Activated CD4-positive, CD25-positive, alpha-beta regulatory T cell treated with anti-CD3 and anti-CD28 coated beads, Interleukin-2, amount 50 U/mL, for 24 hours (primary cell): ENCODE measurements around the gene NUDT8.
A peak's percentile ranks its signal among the peaks of the same experiment; 100 is the strongest.
"Not testable (repeated sequence)": the region's sequence is repeated elsewhere in the genome, so short reads cannot be mapped to it uniquely, and the experiment has no call there.

Source experiments
- ATAC-seq, 2 donors: fragments of 150-1000 bp; cut with Tn5 transposase; one replicate each; pipeline ENCODE4 v1.10.0; 2021; ENCODE audit warnings: mild to moderate bottlenecking in 1 of 2, moderate library complexity in 1 of 2

NUDT8 gene

DNA sequence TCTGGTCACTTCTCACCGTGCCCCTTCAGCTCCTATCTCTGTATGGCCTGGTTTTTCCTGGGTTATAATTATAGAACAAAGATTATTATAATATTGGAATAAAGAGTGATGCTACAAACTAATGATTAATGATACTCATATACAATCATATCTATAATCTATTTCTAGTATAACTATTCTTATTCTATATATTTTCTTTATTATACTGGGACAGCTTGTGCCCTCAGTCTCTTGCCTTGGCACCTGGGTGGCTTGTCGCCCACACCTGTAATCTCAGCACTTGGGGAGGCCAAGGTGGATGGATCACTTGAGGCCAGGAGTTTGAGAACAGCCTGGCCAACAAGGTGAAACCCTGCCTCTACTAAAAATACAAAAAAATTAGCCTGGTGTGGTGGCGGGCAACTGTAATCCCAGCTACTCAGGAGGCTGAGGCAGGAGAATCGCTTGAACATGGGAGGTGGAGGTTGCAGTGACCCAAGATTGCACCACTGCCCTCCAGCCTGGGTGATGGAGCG is 30.0 kb upstream of the NUDT8 start:
- not testable (repeated sequence) for ATAC-seq

DNA sequence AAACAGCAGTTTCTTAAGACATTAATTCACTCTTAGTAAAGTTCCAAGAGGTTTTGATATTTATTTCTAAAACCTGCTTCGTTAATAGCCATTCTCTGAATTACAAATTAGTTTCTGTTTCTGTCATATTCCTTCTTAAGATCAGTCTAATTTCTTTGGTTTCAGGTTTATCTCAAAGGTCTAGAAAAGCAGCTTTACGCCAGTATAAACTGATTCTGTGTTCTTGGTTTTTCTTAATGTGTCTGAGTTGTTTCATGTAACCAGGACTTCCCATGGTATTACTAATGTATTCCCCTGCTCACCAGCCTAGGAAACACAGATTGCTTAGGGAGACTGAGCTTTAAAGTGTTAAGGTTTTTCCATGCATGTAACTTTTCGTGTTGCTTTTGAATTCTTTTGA is 27.6 kb upstream of the NUDT8 start:
- peak; percentile 68 to 78 for ATAC-seq

DNA sequence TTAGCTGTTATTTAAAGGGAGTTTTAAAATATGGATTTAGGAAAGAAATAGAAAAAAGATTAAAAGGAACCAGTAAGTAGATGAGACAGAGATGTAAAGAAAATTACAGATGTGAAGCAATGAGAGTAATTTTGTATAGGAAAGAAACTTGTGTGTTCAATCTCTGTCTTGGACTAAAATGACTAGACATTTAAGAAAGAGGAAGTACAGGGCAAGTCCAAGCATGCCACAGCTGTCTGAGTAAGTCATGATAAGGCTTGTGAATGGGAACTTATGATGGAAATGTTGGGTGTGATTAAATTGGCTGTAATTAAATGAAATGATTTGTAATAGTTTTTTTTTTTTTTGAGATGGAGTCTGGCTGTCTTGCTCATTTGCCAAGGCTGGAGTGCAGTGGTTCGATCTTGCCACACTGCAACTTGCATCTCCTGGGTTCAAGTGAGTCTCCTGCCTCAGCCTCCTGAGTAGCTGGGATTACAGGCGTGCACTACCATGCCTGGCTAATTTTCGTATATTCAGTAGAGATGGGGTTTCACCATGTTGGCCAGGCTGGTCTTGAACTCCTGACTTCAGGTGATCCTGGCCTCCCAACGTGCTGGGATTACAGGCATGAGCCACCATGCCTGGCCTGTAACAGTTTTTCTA is 26.7 kb upstream of the NUDT8 start:
- peak in 1 of 2 donors; percentile 39 for ATAC-seq

DNA sequence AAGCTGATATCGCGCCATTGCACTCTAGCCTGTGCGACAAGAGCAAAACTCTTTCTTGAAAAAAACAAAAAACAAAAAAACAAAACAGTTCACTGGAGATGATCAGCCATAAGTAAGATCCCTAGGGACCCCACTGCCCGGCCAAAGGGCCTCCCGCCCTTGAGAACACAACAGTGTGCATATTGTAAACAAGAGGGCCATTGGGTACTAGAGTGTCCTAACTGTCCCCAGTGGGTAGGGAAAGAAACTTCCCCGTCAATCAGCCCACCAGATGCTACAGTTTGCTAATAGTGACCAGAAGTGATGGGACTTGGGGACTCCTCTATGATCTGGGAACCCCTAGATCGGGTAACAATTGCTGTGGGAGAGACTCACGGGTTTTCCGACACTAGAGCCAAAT is 24.5 kb upstream of the NUDT8 start:
- no peak for ATAC-seq

DNA sequence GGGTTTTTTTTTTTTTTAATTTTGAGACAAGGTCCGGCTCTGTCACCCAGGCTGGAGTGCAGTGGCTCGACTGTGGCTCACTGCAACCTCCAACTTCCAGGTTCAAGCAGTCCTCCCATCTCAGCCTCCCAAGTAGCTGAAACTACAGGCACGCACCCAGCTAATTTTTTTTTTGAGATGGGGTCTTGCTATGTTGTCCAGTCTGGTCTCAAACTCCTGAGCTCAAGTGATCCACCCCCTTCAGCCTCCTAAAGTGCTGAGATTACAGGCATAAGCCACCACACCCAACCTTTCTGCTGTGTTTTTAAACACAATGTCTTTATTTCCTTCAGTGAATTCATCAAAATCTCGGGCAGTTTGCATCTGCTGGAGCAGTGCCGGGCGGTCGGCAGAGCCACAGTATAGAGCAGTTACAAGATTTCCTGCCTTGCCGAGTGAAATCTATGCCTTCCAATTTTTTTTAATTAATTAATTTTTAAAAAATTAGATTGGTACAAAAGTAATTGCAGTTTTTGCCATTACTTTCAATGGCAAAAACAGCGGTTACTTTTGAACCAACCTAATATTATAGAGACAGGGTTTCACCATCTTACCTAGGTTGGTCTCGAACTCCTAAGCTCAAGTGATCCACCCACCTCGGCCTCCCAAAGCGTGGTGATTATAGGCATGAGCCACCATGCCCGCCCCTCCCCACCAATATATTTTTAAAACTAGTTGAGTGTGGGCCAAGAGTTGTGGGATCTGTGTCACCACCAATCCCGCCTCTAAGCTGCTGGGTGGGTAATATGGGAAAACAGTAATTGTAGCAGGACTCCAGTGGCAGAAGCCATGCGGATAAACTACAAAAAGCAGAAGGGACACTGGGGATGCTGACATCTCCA is 23.5 kb upstream of the NUDT8 start:
- ATAC-seq = no peak

DNA sequence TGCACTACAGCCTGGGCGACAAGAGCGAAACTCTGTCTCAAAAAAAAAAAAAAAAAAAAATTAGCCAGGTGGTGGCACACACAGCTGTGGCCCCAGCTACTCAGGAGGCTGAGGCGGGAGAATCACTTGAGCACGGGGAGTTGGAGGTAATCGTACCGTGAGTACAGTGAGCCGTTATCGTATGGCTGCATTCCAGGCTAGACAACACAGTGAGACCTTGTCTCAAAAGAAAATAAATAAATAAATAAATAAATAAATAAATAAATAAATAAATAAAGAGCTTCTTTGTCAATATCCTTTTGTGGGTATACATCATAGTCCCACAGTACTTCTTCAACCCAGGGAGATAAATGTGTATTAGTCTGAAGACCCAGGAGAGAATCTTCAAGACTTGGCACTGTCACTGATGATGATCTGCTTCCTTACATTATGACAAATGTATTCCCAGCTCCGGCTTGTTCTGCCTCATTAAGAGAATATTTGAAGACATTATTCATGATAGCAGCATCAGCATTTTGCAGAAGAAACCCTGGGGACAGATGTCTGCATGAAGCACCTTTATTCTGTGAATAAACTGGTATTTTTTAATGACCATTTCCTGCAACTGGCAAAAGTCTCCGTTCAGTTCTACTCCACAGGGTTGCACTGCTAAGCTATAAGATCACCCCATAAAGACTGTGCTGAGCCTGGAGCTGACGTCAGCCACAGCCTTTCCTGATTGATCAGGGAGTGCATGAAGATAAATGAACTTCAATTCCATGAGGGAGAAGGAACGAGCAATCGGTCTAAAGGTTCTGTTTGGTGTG is 22.4 kb upstream of the NUDT8 start:
- ATAC-seq = no peak

DNA sequence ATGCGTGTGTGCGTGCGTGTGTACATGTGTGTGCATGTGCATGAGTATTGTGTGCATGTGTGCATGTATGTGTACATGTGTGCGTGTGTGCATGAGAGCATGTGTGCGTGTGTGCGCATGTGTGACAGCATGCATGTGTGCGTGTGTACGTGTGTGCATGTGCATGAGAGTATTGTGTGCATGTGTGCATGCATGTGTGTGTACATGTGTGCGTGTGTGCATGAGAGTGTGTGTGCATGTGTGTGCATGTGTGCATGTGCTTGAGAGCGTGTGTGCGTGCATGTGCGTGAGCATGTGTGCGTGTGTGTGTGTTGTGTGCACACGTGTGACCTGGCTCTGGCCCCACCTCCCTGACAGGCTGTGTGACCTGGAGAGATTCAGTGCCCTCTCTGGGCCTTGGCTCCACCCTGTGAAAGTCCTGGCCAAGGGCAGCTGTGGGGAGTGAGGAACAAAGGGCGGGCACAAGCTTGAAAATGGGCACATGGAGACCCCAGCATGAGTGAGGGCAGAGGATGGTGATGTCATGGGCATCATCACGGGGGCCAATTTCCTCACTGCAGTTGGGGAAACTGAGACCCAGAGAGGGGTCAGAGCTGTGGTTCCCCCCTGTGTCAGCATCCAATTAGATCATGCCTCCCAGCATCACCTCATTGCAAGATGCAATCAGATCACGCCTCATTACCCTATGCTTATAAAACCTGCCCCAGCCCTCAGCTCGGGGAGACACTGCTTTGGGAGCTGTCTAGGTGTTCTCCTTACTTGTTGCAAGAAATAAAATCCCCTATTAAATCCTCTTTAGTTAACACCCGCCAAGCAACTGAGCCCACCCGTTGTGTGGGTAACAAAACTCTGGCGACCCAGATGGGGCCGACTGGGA is 20.1 kb upstream of the NUDT8 start:
- ATAC-seq = peak in 1 of 2 donors; percentile 6

DNA sequence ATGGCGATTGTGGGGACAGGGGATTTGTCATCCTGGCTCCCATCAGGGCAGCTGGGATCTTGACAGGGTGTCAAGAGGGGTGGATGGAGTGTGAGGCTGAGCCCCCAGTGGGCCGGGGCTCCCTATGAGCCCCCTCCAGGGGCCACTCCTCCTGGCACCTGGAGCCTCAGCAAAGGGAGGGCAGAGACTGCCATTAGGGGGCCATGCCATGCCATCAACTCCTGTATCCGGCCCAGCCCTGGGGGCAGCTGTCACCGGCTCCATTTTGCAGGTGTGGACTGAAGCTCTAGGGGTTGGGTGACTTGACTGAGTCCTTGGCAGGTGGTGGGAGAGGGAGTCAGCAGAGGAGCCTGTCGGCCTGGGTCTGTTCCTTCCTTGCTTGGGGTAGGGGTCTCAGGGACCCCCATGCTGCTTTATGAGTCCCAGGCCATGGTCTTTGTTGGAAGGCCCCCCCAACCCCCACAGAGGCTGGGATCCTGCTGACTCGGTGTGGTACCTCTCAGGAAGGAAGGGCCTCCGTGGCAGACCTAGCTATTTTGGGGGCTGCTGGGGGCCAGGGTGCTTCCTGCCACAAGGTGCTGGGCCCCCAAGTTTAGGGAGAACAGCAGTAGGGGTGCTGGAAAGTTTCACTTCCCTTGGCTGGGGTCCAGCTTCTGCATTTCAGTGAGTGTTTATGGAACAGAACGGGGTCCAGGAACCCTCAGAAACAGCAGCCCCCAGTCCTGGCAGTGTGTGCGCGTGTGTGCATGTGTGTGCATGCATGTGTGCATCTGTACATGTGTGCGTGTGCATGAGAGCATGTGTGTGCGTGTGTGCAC is 19.3 kb upstream of the NUDT8 start:
- no peak for ATAC-seq

DNA sequence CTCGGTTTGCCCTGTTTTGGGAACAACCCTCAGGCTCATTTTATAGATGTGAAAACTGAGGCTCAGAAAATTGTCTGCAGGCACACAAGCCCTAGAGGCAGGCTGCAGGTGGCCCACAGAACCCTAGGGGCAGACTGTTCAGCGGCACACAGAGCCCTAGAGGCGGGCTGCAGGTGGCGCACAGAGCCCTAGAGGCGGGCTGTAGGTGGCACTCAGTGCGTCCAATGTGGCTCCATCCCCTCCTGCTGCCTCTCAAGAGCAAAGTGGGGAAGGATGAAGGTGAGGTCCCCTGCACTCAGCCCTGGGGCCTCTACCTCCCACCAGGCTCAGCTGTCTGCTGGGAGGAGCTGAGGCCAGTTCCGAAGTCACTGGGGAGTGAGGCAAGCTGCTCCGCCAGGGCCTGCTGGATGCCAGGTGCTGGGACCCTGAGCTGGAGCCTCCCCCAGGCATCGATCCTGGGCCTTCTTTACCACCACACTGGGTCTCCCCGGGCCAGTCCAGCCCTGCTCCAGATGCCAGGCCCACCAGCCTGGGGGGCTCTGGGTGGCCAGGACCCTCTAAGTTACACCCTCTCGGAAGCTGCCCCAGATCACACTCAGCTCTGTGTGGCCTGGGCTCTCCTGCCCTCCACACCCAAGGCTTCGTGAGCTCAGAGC is 18.5 kb upstream of the NUDT8 start:
- peak; percentile 75 to 86 for ATAC-seq

DNA sequence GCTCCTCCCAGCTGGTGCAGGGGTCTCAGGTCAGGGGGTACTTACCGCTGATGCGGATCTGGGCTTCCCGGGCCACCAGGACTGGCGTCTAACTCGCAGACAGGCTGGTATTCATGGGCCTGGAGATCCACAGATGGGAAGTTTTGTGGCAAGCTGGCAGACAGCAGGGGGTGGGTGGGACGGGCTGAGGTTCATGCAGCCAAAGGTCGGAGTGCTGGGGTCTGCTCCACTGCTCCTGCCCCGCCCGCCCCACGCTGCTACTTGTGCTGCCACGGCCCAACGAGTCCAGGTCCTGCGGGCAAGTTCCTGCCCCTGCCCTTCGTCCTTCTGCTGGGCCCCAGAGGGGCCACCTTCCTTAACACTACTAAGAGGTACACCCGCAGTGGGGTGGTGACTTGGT is 17.7 kb upstream of the NUDT8 start:
- no peak for ATAC-seq

DNA sequence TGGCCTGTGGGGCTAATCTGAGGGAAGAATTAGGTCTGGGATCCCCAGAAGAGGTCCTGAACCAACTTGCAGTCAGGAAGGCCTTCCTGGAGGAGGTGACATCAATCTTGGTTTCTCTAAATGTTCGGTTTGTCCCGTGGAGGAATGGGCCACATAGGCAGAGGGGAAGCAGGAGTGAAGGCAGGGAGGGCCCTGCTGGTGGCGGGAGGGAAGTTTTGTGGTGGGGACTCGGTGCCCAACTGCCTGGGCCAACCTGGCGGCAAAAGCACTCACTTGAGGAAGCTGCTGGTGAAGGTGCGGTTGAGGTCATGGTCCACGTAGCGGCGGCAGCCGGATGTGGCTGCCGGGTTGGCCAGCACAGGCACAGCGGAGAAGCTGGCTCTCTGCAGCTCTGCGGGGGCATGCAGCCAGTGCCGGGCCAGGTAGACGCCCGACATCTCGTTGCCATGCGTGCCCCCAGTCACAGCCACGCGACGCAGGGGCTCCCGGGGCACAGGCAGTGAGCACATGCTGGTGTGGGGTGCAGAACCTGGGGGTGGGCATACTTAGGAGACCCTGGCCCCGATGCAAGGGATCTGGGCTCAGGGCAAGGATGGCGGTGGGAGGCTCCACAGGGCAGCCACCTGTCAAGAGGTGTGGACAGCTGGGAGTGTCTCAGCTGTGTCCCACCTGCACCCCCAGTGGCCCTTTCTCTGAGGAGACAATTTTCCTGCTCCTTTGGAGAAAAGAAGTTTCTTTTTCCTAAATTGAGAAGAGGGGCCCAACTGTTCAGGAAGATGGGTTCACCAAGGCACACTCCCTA is 17.0 kb upstream of the NUDT8 start:
- peak; percentile 44 to 45 for ATAC-seq

DNA sequence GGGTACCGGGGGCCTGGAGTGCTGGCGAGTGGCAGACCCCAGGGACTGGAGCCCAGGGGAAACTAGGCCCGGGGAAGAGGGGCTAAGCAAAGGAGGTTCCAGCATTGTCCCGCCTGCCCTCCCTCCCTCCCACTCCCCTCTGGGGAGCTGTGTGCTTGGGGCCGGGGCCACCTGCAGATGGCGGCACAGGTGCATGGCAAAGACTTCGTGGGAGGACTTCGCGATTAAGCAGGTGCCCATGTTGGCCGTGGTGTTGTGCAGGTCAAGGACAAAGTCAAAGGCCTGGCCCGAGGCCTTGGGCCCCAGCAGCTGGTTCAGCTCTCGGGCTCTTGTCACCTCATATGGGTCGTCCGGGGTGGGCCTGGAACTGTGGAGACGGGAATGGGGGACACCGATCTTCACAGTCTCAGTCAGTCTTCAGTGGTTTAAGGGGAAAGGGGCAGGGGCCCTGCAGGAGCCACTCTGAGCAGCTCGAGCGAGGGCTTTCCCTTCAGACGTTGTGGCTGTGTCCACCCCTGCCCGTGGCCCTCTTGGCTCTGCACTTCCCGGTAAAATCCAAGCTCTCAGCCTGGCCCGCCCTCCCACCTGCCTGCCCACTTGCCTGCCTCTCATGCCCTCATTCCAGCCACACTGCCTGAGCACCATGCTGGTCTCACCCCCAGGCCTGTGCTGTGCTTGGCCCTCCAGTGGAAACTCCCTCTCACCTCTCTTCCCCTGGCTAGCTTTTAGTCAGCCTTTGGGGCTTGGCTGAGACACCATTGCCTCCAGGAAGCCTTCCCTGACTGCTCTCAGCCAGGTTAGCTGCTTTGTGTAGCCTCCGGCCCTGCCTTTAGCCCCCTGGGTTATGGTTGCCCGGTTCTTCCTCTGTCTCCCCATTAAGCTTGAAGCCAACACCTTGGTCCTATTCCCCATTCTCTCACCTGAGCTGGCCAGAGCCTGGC is 16.1 kb upstream of the NUDT8 start:
- ATAC-seq = no peak

DNA sequence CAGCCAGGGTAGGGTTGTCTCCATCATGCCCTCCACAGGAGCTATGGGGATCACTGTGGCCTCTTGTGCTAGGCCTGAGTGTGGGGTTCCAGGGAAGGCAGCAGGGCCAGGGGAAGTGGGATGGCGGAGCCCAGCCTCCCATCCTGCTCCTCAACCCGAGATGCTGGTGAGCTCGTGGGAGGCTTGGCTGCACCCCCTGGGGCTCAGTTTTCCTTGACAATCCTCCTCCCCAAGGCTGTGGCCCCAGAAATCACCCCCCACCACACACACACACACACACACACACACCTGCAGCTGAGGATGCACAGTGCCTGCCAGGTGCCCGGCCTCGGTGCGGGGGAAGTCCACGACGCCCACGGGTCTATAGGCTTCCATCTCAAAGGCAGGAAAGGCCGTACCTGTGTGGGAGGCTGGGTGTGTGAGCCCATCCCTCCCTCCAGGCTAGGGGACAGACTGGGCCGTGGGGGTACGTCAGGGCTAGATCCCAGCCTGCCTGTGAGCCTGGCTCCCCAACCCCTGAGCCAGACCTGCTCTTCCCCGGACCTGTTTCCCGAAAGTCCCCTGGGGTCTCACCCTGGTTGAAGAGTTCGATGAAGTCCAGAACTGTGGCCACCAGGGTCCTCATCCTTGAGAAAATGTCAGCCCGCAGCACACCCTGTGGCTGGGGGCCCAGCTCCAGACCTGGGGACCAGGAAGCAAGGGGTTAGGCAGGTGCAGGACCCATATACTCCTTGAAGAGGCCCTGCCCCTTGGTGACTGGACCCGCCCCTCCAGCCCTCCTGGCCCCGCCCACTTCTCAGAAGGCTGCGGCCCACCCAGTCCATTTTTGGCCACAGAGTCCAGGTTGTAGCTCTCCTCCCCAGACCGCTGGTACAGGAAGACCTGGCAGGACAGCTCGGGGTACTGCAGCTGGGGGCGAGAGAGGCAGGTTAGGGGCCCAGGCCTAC is 15.0 kb upstream of the NUDT8 start:
- ATAC-seq = no peak

DNA sequence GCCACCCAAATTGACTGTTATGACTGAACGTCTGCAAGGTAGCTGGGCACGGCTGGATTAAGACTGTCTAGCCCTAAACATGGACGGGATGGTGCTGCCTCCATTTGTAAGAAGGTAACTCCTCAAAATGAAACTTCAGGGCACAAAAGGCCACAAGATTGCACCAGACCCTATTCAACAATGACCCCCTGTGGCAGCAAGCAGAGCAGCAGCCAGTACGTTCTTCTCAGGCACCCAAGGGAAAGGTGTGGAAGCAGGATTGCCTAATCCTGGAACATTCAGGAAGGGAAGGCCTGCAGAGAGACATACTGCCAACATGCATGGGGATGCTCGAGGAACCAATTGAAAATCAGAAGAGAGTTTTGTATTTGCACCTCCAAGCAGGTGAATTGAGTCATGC is 14.3 kb upstream of the NUDT8 start:
- no peak for ATAC-seq

DNA sequence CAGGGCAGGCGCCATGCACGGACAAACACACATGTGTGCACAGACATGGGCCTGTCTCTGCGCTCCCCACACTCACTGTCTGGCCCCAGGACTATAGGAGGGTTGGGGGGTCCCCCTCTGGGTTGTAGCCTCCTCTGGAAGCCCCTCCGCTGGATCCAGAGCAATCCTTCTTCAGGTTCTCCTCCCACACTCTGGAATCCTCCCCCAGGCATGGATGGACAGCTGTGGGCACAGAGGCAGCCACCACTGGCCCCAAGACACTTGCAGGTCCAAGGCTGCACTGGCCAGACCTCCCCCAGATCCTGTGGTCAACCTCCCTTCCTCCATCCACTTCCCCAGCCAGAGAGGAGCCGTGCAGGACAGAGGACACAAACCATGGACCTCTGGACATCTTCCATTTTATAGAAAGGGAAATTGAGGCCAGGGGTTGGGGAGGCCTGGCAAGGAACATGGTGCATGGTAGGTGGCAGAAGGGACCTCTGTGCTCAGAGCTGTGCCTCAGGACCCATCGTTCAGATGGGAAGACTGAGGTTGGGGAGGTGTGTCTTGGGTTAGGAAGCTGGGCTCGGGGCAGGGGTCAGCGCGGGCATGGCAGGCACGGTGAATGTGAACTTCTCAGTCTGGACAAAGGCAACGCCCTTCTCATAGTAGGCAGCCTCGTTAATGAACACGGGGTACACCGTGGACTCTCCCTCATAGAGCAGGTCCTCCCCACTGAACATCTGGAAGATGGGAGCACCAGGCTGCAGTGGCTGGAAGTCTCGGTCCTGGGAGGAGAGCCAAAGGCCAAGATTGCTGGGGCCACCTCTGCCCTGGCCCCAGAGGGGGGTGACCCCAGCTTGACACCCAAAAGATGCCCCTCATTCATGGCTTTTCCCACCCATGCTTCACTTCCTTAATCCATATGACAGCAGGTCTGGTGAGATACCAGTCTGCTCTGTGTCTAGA is 12.7 kb upstream of the NUDT8 start:
- no peak for ATAC-seq
